GM10847 (cell line): Measurements from ENCODE around the gene ANXA3.

Experiments used
- POLR2A ChIP-seq: IDR thresholded peaks from 2 replicates; pipeline ENCODE4 v1.6.1; 2011; ENCODE audit not compliant: insufficient read length; ENCODE audit errors: extremely low read depth

Gene ANXA3

DNA sequence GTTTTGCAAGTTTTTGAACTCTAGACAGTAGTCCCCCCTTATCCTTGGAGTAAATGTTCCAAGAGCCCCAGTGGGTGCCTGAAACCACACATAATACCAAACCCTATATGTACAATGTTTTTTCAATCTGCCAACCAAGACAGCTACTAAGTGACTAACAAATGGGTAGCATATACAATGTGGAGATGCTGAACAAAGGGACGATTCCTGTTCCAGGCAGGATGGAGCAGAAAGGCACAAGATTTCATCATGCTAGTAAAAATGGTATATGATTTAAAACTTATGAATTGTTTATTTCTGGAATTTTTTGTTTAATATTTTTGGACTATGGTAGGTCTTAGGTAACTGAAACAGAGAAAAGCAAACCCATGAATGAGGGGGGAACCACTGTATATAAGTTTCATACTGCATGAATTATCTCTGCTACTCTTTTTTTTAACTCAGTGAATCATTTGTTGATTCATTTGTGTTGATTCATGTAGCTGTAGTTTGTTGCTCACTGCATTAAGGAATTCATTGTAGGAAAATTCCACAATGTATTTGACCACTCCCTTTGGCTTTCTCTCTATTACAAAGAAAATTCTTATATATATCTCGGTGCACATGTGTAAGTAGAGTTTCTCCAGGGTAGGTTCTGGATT is 21.9 kb upstream of the ANXA3 start:
- TF ChIP-seq POLR2A = no peak

GRCh38 chr4:78532046-78532445 is 19.5 kb upstream of the ANXA3 start:
- TF ChIP-seq POLR2A = no peak

- TF ChIP-seq POLR2A = no peak
Observed at GRCh38 chr4:78533854-78534253, 17.7 kb upstream of the ANXA3 start.

DNA sequence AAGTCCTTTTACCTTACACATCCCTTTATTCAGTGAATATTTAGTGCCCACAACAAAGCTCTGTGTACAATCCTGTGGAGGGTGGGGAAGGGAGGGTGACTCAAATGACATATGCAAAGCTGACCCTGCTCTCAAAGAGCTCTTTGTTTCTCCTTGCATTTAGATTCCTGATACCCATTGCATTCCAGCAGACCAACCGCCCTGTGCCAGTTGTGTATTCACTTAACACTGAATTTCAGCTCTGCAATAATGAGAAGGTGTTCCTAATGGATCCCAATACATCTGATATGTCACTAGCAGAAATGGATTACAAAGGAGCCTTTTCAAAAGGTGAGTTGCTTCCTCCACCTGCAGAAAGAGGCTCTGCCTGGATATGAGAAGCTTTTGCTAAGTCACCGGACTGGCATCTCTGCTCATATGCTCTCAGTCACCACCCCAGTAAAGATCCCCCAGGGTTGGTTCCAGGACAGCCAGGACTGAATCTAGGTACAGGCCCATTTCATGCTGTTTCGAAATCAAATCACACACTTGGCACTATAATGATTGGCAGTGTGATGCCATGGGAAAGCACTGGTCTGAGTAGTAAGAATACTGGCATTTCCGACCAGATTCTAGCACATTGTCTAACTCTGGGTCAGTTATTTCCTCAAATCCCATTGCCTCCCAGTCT is 17.1 kb upstream of the ANXA3 start:
- no peak for TF ChIP-seq POLR2A

GRCh38 chr4:78542373-78542772 is 9.2 kb upstream of the ANXA3 start:
- TF ChIP-seq POLR2A = no peak

DNA sequence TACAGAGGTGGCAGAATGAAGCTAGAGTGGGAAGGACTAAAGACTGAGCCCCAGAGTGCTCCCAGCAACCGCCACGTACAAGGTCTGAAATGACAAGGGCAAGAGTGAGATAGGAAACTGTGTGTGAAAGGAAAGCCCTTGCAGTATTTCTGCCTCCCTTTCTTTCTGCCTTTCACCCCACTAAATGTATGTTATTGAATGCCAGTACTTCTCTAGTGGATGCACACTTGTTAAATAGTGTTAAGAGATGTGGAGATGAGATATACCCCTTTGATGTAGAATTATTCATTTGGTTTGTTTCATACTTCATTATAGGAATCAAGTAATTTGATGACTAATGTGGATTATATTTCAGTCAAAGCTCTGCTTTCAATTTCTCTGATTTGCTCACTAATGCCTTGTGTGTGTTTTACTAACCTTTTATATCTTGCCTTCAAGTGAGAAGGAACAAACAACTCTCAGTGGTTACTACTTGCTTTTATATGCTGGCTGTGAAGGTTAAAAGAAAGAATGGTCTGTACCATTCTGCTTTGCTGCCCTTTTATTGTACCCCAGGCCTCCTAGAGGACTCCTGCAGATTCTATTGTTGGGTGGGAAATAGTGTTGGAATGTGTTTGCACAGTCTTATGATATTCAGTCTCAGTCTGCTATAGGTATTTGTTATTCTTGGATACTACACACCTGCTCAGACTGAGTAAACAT is 8.0 kb upstream of the ANXA3 start:
- no peak for TF ChIP-seq POLR2A

DNA sequence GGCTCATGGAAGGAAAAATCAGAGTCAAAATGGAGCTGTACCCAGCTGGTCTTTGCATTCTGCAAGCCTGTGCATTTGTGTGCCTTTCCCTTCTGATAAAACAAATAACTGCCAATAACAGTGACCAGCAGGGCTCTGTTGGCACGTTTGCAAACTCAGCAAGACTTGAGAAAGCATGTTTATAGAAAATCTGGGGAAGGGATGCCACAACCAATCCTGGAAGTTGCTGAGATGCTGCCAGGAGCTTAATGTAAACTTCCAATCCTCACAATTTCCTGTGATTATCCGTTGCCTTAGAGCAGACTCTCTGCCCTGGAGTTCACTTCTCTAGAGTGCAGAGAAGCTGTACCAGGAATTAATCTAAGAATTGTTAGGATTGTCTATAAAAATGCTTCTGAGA is 6.9 kb upstream of the ANXA3 start:
- TF ChIP-seq POLR2A = no peak

GRCh38 chr4:78545275-78546246 is 6.0 kb upstream of the ANXA3 start:
- no peak for TF ChIP-seq POLR2A

DNA sequence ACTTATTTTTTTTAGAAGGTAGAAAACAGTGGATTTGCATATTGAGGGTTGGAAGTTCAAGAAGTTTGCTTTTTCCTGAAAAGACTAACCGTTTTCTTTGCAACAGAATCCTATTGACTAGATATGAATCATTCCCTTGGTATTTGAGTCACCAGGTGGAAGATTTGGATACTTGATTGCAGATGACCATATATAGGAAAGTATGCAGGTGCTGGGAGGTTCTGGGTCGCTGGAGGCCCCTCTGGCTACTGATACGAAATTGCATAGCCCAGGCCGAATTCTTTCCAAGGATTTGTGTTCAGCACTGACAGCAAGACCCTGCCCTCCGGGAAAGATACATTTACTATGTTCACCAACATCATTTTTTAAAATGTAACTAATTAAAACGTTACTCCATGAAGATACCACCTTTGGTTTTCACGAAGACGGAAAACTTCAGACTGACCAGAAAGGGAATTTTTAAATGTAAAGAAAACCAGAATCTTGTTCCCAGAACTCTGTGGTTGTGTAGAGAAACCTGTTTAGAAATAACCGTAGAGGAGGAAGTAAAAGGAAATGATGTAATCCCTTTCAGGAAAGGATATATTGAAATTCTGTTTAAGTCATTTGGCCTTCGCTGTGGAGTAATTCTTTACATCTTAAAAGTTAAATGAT is 946 bp downstream of the ANXA3 start:
- TF ChIP-seq POLR2A = no peak

DNA sequence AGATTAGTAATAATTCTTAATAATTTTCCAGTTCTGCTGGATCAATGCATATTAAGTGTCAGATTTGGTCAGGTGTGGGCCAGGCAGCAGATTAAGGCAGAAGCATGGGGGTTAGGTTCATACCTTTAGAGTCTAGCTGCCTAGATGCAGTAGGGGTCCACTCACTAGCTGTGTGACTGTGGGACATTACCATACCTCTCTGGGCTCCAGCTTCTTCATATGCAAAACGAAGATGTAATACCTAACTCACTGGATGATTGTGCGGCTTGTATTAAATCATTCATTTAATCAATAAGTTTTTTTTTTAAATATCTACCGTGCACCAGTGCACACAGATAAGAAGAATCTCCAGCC is 1.4 kb downstream of the ANXA3 start:
- no peak for TF ChIP-seq POLR2A

DNA sequence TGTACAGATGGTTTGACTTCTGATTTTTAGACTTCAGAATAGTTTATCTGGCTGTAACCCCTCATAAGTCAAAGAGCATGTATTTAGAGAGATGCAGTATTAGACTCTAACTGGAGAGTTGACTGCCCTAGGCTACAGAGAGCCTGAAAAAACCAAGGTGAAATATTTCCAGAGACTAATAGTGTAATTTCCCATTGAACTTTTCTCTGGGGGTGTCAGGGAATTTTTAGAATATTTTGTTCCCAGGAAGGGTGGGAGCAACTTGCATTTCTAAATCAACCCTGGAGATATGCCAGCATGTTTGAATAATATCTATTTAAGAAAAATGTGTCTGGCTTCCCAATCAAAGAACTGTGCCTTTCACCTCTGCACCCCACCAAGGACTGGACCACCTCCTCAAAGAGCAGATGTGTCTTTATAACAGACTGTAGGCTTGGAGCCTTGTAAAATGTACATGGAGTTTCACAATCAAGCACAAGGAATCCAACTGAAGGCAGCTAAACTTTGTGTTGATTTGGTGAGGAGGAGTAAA is 2.0 kb downstream of the ANXA3 start:
- no peak for TF ChIP-seq POLR2A

GRCh38 chr4:78556665-78557064 is 5.1 kb downstream of the ANXA3 start:
- TF ChIP-seq POLR2A = no peak

DNA sequence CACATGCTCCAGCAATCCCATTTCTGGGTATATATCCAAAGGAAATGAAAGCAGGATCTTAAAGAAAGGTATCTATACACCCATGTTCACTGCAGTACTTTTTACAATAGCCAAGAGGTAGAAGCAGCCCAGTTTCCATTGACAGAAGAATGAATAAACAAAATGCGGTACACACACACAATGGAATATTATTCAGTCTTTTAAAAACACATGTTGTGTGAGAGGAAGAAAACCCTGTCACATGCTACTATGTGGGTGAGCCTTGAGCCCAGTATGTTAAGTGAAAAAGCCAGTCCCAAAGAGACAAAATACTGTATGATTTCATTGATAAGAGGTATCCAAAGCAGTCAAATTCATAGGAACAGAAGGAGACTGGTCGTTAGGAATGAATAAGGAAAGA is 6.3 kb downstream of the ANXA3 start:
- no peak for TF ChIP-seq POLR2A

- TF ChIP-seq POLR2A = no peak
Observed at GRCh38 chr4:78558410-78558809, 6.8 kb downstream of the ANXA3 start.
